T-helper 2 cell (primary cell): ENCODE measurements around the gene RPS21.
"Not testable (repeated sequence)": the region's sequence is repeated elsewhere in the genome, so short reads cannot be mapped to it uniquely, and the experiment has no call there.

Experiments
- DNase-seq, 5 experiments: peaks; one replicate each; pipeline versions ENCODE4 v3.0.0 to v3.0.0-alpha.2; 2012 to 2022

Gene RPS21

GRCh38 chr20:62365814-62366369 is 21.0 kb upstream of the RPS21 start:
- no peak for DNase-seq

- no peak for DNase-seq
Measured at GRCh38 chr20:62366370-62367135, 20.4 kb upstream of the RPS21 start.

- DNase-seq, result no peak
Measured at GRCh38 chr20:62367136-62367632, 19.7 kb upstream of the RPS21 start, which contains the start of gene LAMA5. Gene LAMA5, minus strand, starts transcription at chr20:62367312. Its CDS starts 67 bp downstream, at chr20:62367245.

- DNase-seq, result peak in 1 of 5 experiments; percentile 23
Measured at GRCh38 chr20:62367633-62368391, 19.1 kb upstream of the RPS21 start.

GRCh38 chr20:62368392-62368975 is 18.4 kb upstream of the RPS21 start:
- no peak for DNase-seq

GRCh38 chr20:62368976-62369814 is 17.7 kb upstream of the RPS21 start:
- DNase-seq, result no peak

GRCh38 chr20:62369815-62370114 is 17.1 kb upstream of the RPS21 start:
- DNase-seq, result no peak

GRCh38 chr20:62370115-62370806 is 16.6 kb upstream of the RPS21 start:
- no peak for DNase-seq

GRCh38 chr20:62370807-62371587 is 15.9 kb upstream of the RPS21 start:
- no peak for DNase-seq

GRCh38 chr20:62371588-62372041 is 15.3 kb upstream of the RPS21 start:
- no peak for DNase-seq

GRCh38 chr20:62372042-62372993 is 14.6 kb upstream of the RPS21 start:
- no peak for DNase-seq

- not testable (repeated sequence) for DNase-seq
Measured at GRCh38 chr20:62373631-62374179, 13.2 kb upstream of the RPS21 start.

GRCh38 chr20:62374331-62375152 is 12.4 kb upstream of the RPS21 start:
- no peak for DNase-seq

GRCh38 chr20:62376112-62377063 is 10.5 kb upstream of the RPS21 start:
- no peak for DNase-seq

- DNase-seq, result no peak
Measured at GRCh38 chr20:62377064-62377461, 9.8 kb upstream of the RPS21 start.

GRCh38 chr20:62377615-62378178 is 9.2 kb upstream of the RPS21 start:
- DNase-seq, result no peak

- no peak for DNase-seq
Measured at GRCh38 chr20:62378215-62378614, 8.7 kb upstream of the RPS21 start.
